ENCODE results near the gene STAG1. TPM values are rescaled to one million over a fixed set of nuclear protein-coding genes. Genes with fewer than 3 reads are reported as not detected.
"Not testable (repeated sequence)": the region's sequence is repeated elsewhere in the genome, so short reads cannot be mapped to it uniquely, and the experiment has no call there.

STAG1 gene
- total RNA-seq, 1 experiment from 2014 or later = 12.6 TPM

- Histone ChIP-seq H3K4me2 (ENCODE audit: low read depth, low read length, poor library complexity, severe bottlenecking) (no peak overlapping the region), H3K79me2 (ENCODE audit: low read length) (peaks cover 87% of the 10 kb centered on the region), H4K20me1 (ENCODE audit: insufficient read depth, low read depth, low read length) (no peaks in the 10 kb centered on the region), H3K36me3 (ENCODE audit: insufficient read depth, low read length) (no peaks in the 10 kb centered on the region), H3K27me3 (ENCODE audit: low read length) (no peaks in the 10 kb centered on the region), H2AFZ (ENCODE audit: low read length) (no peak overlapping the region), H3K9me2 (replicated peaks; ENCODE audit: insufficient read depth, low read length) (no peaks in the 10 kb centered on the region), H3K4me3 (ENCODE audit: low read length) (no peak overlapping the region), H3K9ac (ENCODE audit: low read length) (no peak overlapping the region), H3K27ac (ENCODE audit: low read length) (no peak overlapping the region), H3K4me1 (ENCODE audit: low read length) (peaks cover 18% of the 10 kb centered on the region), H3K9me3 (ENCODE audit: low read length) (no peaks in the 10 kb centered on the region)
- no peak for DNase-seq
These were observed 85.1 kb downstream of the STAG1 start for GRCh38 chr3:136667081-136667480.

GRCh38 chr3:136666301-136666700 is 85.9 kb downstream of the STAG1 start:
- H3K4me3 ChIP-seq (ENCODE audit: low read length); DNase-seq; H3K9me3 ChIP-seq (ENCODE audit: low read length); H3K36me3 ChIP-seq (ENCODE audit: insufficient read depth, low read length); H3K9me2 ChIP-seq (replicated peaks; ENCODE audit: insufficient read depth, low read length); H3K27ac ChIP-seq (ENCODE audit: low read length); H2AFZ ChIP-seq (ENCODE audit: low read length); H3K9ac ChIP-seq (ENCODE audit: low read length); H4K20me1 ChIP-seq (ENCODE audit: insufficient read depth, low read depth, low read length); H3K27me3 ChIP-seq (ENCODE audit: low read length); H3K4me2 ChIP-seq (ENCODE audit: low read depth, low read length, poor library complexity, severe bottlenecking): not testable (repeated sequence)
- Histone ChIP-seq H3K4me1 (ENCODE audit: low read length) (peaks cover 18% of the 10 kb centered on the region), H3K79me2 (ENCODE audit: low read length) (peaks cover 87% of the 10 kb centered on the region)

GRCh38 chr3:136664771-136665170 is 87.4 kb downstream of the STAG1 start:
- Histone ChIP-seq H3K36me3 (ENCODE audit: insufficient read depth, low read length) (no peaks in the 10 kb centered on the region), H3K27ac (ENCODE audit: low read length) (0 out of 2 replicates have a peak overlapping the region, but pooled peaks have one; percentile 6), H3K9me2 (replicated peaks; ENCODE audit: insufficient read depth, low read length) (no peaks in the 10 kb centered on the region), H3K4me3 (ENCODE audit: low read length) (no peak overlapping the region), H3K9me3 (ENCODE audit: low read length) (no peaks in the 10 kb centered on the region), H3K27me3 (ENCODE audit: low read length) (no peaks in the 10 kb centered on the region), H3K79me2 (ENCODE audit: low read length) (peaks cover 87% of the 10 kb centered on the region), H3K9ac (ENCODE audit: low read length) (no peak overlapping the region), H4K20me1 (ENCODE audit: insufficient read depth, low read depth, low read length) (no peaks in the 10 kb centered on the region), H3K4me1 (ENCODE audit: low read length) (peaks cover 25% of the 10 kb centered on the region), H3K4me2 (ENCODE audit: low read depth, low read length, poor library complexity, severe bottlenecking) (peak overlapping the region; percentile 9), H2AFZ (ENCODE audit: low read length) (no peak overlapping the region)
- DNase-seq = no peak

- Histone ChIP-seq H3K9me3 (ENCODE audit: low read length) (no peaks in the 10 kb centered on the region), H3K9ac (ENCODE audit: low read length) (no peak overlapping the region), H3K36me3 (ENCODE audit: insufficient read depth, low read length) (no peaks in the 10 kb centered on the region), H3K4me3 (ENCODE audit: low read length) (no peak overlapping the region), H2AFZ (ENCODE audit: low read length) (no peak overlapping the region), H3K79me2 (ENCODE audit: low read length) (peaks cover 87% of the 10 kb centered on the region), H3K27me3 (ENCODE audit: low read length) (no peaks in the 10 kb centered on the region), H4K20me1 (ENCODE audit: insufficient read depth, low read depth, low read length) (no peaks in the 10 kb centered on the region), H3K9me2 (replicated peaks; ENCODE audit: insufficient read depth, low read length) (no peaks in the 10 kb centered on the region), H3K4me1 (ENCODE audit: low read length) (peaks cover 36% of the 10 kb centered on the region), H3K4me2 (ENCODE audit: low read depth, low read length, poor library complexity, severe bottlenecking) (no peak overlapping the region), H3K27ac (ENCODE audit: low read length) (no peak overlapping the region)
- no peak for DNase-seq
These were observed 90.9 kb downstream of the STAG1 start for GRCh38 chr3:136661282-136661681.

DNA sequence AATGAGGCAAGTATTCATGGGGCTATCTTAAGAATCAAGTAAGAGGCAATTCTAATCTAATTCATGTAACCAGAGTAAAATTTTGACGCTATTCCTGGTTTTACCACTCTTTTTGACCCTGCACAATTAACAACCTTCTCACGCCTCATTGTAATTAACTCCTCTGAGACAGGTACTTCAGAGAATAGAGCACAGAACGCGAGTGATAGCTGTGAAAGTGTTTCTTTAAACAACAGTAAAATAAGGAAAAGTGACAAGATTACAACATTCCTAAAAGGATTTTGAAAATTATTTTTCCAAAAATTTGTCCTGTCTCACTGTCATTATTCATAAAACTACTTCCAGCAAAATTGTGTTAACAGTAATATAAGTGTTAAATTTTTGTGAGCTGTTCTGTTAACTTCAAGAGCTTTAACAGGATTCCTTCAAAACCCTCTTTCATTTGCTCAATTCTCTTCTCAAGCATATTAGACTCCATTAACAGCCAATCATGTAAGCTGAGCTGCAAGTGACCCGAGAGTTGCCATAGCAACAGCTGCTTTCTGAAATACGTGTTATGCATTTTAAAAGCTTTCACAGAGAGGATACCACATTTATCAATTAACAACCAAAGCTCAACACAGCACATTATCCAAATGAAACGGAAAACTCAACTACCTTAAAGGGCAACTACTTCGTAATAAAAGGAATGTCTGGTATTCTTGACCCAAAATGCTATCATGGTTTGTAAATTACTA is 93.1 kb downstream of the STAG1 start:
- H3K79me2 ChIP-seq (ENCODE audit: low read length) = peaks cover 92% of the 10 kb centered on the region
- H3K9ac ChIP-seq (ENCODE audit: low read length) = no peak overlapping the region; the same call in 1 of the 2 replicates
- H3K4me1 ChIP-seq (ENCODE audit: low read length) = peaks cover 25% of the 10 kb centered on the region
- DNase-seq = peak; percentile 91
- peaks cover 13% of the 10 kb centered on the region for H3K9me3 ChIP-seq (ENCODE audit: low read length)
- no peaks in the 10 kb centered on the region for H3K9me2 ChIP-seq (replicated peaks; ENCODE audit: insufficient read depth, low read length)
- no peaks in the 10 kb centered on the region for H3K27me3 ChIP-seq (ENCODE audit: low read length)
- H3K36me3 ChIP-seq (ENCODE audit: insufficient read depth, low read length) = no peaks in the 10 kb centered on the region; the same call in 1 of the 2 replicates
- H3K4me3 ChIP-seq (ENCODE audit: low read length) = peak overlapping the region; percentile 38
- peak overlapping the region; percentile 31; the same call in 1 of the 2 replicates for H3K27ac ChIP-seq (ENCODE audit: low read length)
- H4K20me1 ChIP-seq (ENCODE audit: insufficient read depth, low read depth, low read length) = no peaks in the 10 kb centered on the region
- H2AFZ ChIP-seq (ENCODE audit: low read length) = peak overlapping the region; percentile 52; the same call in 1 of the 2 replicates
- peak overlapping the region; percentile 64 for H3K4me2 ChIP-seq (ENCODE audit: low read depth, low read length, poor library complexity, severe bottlenecking)

- H3K27me3 ChIP-seq (ENCODE audit: low read length) = no peaks in the 10 kb centered on the region
These were observed 94.7 kb downstream of the STAG1 start for GRCh38 chr3:136657526-136657925.

DNA sequence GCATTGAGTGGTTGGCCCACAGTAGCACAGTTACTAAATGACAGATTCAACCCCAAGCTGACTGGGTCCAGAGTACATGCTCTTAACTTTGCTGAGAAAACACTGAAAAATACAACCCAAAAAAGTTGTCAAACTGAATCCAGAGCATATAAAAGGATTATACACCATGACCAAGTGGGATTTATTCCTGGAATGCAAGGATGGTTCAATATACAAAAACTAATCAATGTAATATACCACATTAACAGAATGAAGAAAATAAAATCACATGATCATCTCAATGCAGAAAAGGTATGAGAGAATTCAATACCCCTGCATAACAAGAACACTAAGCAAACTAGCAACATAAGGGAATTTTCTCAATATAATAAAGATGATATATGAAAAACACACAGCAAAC is 98.5 kb downstream of the STAG1 start:
- Histone ChIP-seq H3K27me3 (ENCODE audit: low read length) (no peaks in the 10 kb centered on the region), H3K9me2 (replicated peaks; ENCODE audit: insufficient read depth, low read length) (no peaks in the 10 kb centered on the region), H3K4me3 (ENCODE audit: low read length) (no peak overlapping the region), H3K9ac (ENCODE audit: low read length) (no peak overlapping the region), H3K27ac (ENCODE audit: low read length) (no peak overlapping the region), H3K4me1 (ENCODE audit: low read length) (peaks cover under 1% of the 10 kb centered on the region), H3K79me2 (ENCODE audit: low read length) (peaks cover 85% of the 10 kb centered on the region), H3K4me2 (ENCODE audit: low read depth, low read length, poor library complexity, severe bottlenecking) (no peak overlapping the region), H3K9me3 (ENCODE audit: low read length) (peaks cover 24% of the 10 kb centered on the region), H2AFZ (ENCODE audit: low read length) (no peak overlapping the region), H4K20me1 (ENCODE audit: insufficient read depth, low read depth, low read length) (no peaks in the 10 kb centered on the region), H3K36me3 (ENCODE audit: insufficient read depth, low read length) (peaks cover 3% of the 10 kb centered on the region; the same call in 1 of the 2 replicates)
- no peak for DNase-seq

More at GRCh38 chr3:136657526-136657925, 94.7 kb downstream of the STAG1 start:
- DNase-seq = no peak
- Histone ChIP-seq H3K36me3 (ENCODE audit: insufficient read depth, low read length) (peaks cover 3% of the 10 kb centered on the region; the same call in 1 of the 2 replicates), H3K4me3 (ENCODE audit: low read length) (no peak overlapping the region), H3K9me2 (replicated peaks; ENCODE audit: insufficient read depth, low read length) (no peaks in the 10 kb centered on the region), H4K20me1 (ENCODE audit: insufficient read depth, low read depth, low read length) (no peaks in the 10 kb centered on the region), H3K9me3 (ENCODE audit: low read length) (peaks cover 24% of the 10 kb centered on the region), H3K79me2 (ENCODE audit: low read length) (peaks cover 94% of the 10 kb centered on the region), H3K4me2 (ENCODE audit: low read depth, low read length, poor library complexity, severe bottlenecking) (no peak overlapping the region), H2AFZ (ENCODE audit: low read length) (no peak overlapping the region), H3K9ac (ENCODE audit: low read length) (no peak overlapping the region), H3K27ac (ENCODE audit: low read length) (no peak overlapping the region), H3K4me1 (ENCODE audit: low read length) (peaks cover 18% of the 10 kb centered on the region)

GRCh38 chr3:136651581-136651980 is 100.6 kb downstream of the STAG1 start:
- no peak overlapping the region for H3K9ac ChIP-seq (ENCODE audit: low read length)
- H3K4me1 ChIP-seq (ENCODE audit: low read length) = peaks cover 7% of the 10 kb centered on the region
- H3K79me2 ChIP-seq (ENCODE audit: low read length) = peaks cover 82% of the 10 kb centered on the region
- H3K9me2 ChIP-seq (replicated peaks; ENCODE audit: insufficient read depth, low read length) = no peaks in the 10 kb centered on the region
- no peak overlapping the region for H2AFZ ChIP-seq (ENCODE audit: low read length)
- H3K4me2 ChIP-seq (ENCODE audit: low read depth, low read length, poor library complexity, severe bottlenecking) = no peak overlapping the region
- peaks cover 3% of the 10 kb centered on the region; the same call in 1 of the 2 replicates for H3K36me3 ChIP-seq (ENCODE audit: insufficient read depth, low read length)
- peaks cover 24% of the 10 kb centered on the region for H3K9me3 ChIP-seq (ENCODE audit: low read length)
- H3K4me3 ChIP-seq (ENCODE audit: low read length) = no peak overlapping the region
- no peak for DNase-seq
- H3K27ac ChIP-seq (ENCODE audit: low read length) = no peak overlapping the region
- no peaks in the 10 kb centered on the region for H3K27me3 ChIP-seq (ENCODE audit: low read length)
- H4K20me1 ChIP-seq (ENCODE audit: insufficient read depth, low read depth, low read length) = no peaks in the 10 kb centered on the region
